Activated CD4-positive, alpha-beta memory T cell treated with anti-CD3 and anti-CD28 coated beads, Interleukin-2, amount 10 ng/mL, durations not matched to agents 7 days and 5 days (primary cell): ENCODE data around the gene SRGAP2B. TPM values are rescaled to one million over a fixed set of nuclear protein-coding genes. Genes with fewer than 3 reads are reported as not detected.
"Not testable (repeated sequence)": the region's sequence is repeated elsewhere in the genome, so short reads cannot be mapped to it uniquely, and the experiment has no call there.

Experiments used
- CTCF ChIA-PET: fragments of 350-600 bp; sonication (Branson Sonifier 250); formaldehyde crosslinking; loops from one replicate; lab custom pipeline; 2021; ENCODE audit warnings: antibody characterized with exemption, inconsistent platforms; lab: Charles Lee
- POLR2A ChIA-PET: fragments of 350-600 bp; sonication (Branson Sonifier 250); formaldehyde crosslinking; loops from one replicate; lab custom pipeline; 2021; ENCODE audit warnings: antibody characterized with exemption; lab: Charles Lee
- DNase-seq: peaks from one replicate; pipeline ENCODE4 v3.0.0-alpha.2; 2020
- H3K27ac Mint-ChIP-seq: one replicate; pipeline ENCODE4 v1.8.0; 2021; ENCODE audit warnings: mild to moderate bottlenecking, mixed read lengths
- H3K27me3 Mint-ChIP-seq: one replicate; pipeline ENCODE4 v1.8.0; 2021; ENCODE audit warnings: mixed read lengths
- H3K36me3 Mint-ChIP-seq: one replicate; pipeline ENCODE4 v1.8.0; 2021; ENCODE audit warnings: low read depth, mixed read lengths
- H3K4me1 Mint-ChIP-seq: one replicate; pipeline ENCODE4 v1.8.0; 2021; ENCODE audit warnings: mixed read lengths
- H3K4me3 Mint-ChIP-seq: one replicate; pipeline ENCODE4 v1.8.0; 2021; ENCODE audit warnings: mild to moderate bottlenecking, mixed read lengths
- H3K9me3 Mint-ChIP-seq: one replicate; pipeline ENCODE4 v1.8.0; 2021; ENCODE audit warnings: mixed read lengths
- total RNA-seq, 2 experiments: library from RNA; stranded (reverse); gene quantifications; one replicate each; pipeline ENCODE4 v1.2.3, GENCODE V29; 2021

SRGAP2B gene
- total RNA-seq, 2 experiments from 2014 or later: 39.3 to 43.8 TPM

DNA sequence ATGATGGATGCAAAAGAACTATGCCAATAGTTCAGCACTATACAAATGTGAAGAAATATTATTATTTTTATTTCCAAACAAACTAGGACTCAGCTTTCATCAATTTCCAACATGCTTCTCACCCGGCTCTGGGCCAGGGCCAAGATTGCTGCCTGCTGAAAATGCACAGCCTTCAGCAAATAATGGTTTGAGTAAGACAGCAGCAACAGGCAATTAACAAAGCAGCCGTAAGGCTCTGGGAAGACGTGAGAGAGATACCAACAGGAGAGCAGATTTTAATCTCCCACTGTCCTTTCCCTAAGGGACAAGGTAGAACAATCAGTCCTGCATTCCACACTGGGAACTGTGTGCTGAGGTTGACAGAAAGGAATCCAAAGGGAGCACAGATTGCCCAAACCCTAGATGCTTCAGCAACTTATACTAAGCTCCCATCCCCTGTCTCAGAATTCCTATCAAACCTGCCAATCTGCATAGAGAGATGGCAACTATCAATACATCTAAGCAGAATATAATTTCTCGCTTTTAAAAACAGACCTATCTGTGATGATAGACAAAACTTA lies 134.1 kb downstream of the SRGAP2B start:
- H3K36me3 Mint-ChIP-seq, H3K27ac Mint-ChIP-seq, DNase-seq, CTCF ChIA-PET, H3K9me3 Mint-ChIP-seq, H3K4me3 Mint-ChIP-seq, H3K27me3 Mint-ChIP-seq, H3K4me1 Mint-ChIP-seq, POLR2A ChIA-PET: not testable (repeated sequence)

DNA sequence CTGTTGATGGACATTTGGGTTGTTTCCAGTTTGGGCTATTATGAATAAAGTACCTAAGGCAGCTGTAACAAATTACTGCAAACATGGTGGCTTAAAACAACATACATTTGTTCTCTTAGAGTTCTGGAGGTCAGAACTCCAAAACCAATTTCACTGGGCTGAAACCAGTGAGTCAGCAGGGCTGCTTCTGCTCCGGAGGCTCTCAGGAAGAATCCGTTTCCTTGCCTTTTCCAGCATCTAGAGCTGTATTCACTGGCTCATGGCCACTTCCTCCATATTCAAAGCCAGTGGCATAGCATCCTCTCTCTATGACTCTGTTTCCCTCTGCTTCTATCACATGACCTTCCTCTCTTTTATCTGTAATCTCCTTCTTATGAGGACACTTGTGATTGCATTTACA lies 146.7 kb downstream of the SRGAP2B start:
- H3K36me3 Mint-ChIP-seq, POLR2A ChIA-PET, H3K27ac Mint-ChIP-seq, H3K9me3 Mint-ChIP-seq, H3K27me3 Mint-ChIP-seq, CTCF ChIA-PET, H3K4me3 Mint-ChIP-seq, H3K4me1 Mint-ChIP-seq, DNase-seq: not testable (repeated sequence)

- H3K4me1 Mint-ChIP-seq, H3K27me3 Mint-ChIP-seq, CTCF ChIA-PET, H3K36me3 Mint-ChIP-seq, DNase-seq, H3K27ac Mint-ChIP-seq, POLR2A ChIA-PET, H3K9me3 Mint-ChIP-seq, H3K4me3 Mint-ChIP-seq: not testable (repeated sequence)
Observed at GRCh38 chr1:144947495-144947894, 147.6 kb downstream of the SRGAP2B start.

DNA sequence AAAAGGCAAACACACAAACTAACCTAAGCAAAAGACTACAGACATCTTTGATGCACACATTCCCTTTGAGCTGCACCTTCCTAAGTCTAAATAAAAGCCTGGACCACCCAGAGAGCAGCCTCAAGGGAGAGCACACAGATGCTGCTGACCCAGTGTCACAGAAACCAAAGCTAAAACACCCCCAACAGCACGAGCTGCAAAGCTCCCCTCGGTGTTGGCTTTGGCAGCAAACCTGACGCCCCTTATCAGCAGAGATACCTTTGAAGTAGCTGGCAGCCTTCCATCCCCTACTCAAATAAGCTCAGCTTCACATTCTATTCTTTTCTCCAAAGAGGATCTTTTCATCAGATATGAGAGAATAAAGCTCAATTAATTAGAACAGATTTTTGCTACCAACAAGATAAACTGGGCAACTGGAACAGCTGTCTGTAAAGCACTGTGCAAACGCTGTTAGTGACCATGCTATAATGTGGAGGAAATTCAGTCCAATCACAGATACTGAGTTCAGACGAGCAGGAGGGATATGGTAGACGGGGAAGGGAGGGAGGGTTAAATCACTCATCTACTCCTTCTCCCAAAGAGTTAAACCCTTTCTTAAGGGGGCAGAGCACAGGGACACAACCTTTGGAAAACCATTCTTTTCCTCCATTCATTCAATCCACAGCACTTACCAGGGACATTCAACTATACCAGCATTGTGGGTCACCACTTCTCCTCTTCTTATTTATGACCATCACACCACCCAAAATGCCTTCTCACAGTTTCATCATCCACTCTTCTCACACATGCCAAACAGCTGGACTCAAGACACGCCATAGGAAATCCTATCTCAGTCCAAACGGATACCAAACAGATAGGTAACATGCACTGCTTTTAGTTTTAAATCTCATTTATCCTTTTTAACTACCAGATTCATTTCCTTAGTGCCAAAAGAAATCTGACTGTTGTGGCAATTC lies 148.3 kb downstream of the SRGAP2B start:
- CTCF ChIA-PET, POLR2A ChIA-PET, H3K4me1 Mint-ChIP-seq, H3K27ac Mint-ChIP-seq, H3K36me3 Mint-ChIP-seq, H3K27me3 Mint-ChIP-seq, H3K4me3 Mint-ChIP-seq, DNase-seq, H3K9me3 Mint-ChIP-seq: not testable (repeated sequence)

DNA sequence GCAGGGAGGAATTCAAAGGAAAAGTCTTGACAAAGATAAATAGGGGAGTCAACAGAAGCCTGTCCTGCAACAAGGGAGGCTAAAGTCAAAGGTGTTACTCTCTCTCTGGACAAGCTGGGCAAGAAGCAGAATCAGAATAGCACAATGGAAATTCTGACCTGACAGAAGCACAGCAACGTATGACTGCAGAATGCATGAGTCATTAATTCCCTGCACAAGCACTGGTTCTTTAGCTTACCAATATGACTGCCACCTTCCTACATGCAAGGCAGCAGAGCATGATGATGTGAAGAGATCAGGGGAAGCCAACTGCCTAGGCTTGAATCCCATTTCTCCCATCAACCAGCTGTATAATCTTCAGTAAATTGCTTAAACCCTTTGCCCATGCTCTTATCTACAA lies 153.4 kb downstream of the SRGAP2B start:
- DNase-seq, H3K9me3 Mint-ChIP-seq, POLR2A ChIA-PET, H3K27me3 Mint-ChIP-seq, H3K36me3 Mint-ChIP-seq, H3K4me1 Mint-ChIP-seq, CTCF ChIA-PET, H3K4me3 Mint-ChIP-seq, H3K27ac Mint-ChIP-seq: not testable (repeated sequence)

- H3K27me3 Mint-ChIP-seq, CTCF ChIA-PET, H3K4me1 Mint-ChIP-seq, H3K36me3 Mint-ChIP-seq, H3K9me3 Mint-ChIP-seq, H3K4me3 Mint-ChIP-seq, H3K27ac Mint-ChIP-seq, POLR2A ChIA-PET, DNase-seq: not testable (repeated sequence)
Observed at GRCh38 chr1:144940054-144940453, 155.1 kb downstream of the SRGAP2B start.

GRCh38 chr1:144938627-144939026 lies 156.5 kb downstream of the SRGAP2B start:
- DNase-seq, H3K27ac Mint-ChIP-seq, H3K4me1 Mint-ChIP-seq, POLR2A ChIA-PET, H3K27me3 Mint-ChIP-seq, H3K9me3 Mint-ChIP-seq, CTCF ChIA-PET, H3K36me3 Mint-ChIP-seq, H3K4me3 Mint-ChIP-seq: not testable (repeated sequence)

DNA sequence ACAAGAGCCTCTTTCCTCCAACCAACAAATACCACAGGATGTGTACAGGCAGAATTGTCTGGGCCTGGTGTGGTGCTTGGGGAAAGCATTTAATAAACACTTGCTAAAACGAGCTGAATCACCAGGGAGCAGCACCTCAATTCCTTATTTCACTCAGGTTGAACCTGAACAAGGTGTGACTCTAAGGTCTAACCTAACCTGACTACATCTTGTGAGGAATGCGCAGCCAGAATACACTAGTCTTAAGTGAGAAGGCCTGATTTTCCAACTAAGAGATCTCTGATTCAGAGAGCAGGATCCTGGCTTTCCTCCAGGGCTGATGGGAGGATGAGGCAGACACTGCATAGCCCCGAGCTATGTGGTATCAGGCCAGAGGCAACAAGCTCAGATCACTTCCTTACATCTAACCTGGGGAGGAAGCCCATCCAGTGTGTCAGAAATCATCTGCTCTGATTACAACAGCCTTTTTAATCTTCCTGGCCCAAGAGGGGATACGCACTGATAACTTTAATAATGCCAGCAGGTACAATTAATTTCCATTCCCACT lies 158.9 kb downstream of the SRGAP2B start:
- POLR2A ChIA-PET, H3K27me3 Mint-ChIP-seq, H3K4me1 Mint-ChIP-seq, H3K9me3 Mint-ChIP-seq, DNase-seq, CTCF ChIA-PET, H3K27ac Mint-ChIP-seq, H3K36me3 Mint-ChIP-seq, H3K4me3 Mint-ChIP-seq: not testable (repeated sequence)

DNA sequence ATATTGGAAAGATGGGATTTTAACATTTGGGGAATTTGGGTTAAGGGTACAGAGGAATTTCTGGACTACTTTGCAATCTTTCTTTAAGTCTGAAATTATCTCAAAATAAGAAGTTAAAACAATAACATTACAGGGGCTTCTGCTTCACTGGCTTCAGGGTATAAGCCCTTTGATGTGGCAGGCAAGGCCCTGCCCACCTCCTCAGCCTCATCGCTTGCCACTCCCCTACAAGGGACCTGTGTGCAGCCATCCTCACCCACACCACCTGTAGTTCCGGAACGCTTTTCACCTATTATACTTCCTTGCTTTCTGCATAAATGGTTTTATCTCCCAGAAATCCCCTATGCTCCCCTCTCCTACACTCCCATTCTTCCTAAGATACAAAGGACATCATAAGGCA lies 159.8 kb downstream of the SRGAP2B start:
- not testable (repeated sequence) for H3K4me3 Mint-ChIP-seq, H3K27me3 Mint-ChIP-seq

GRCh38 chr1:144933014-144933413 lies 162.1 kb downstream of the SRGAP2B start:
- H3K27me3 Mint-ChIP-seq, CTCF ChIA-PET, H3K9me3 Mint-ChIP-seq, H3K36me3 Mint-ChIP-seq, H3K4me1 Mint-ChIP-seq, H3K27ac Mint-ChIP-seq, DNase-seq, H3K4me3 Mint-ChIP-seq, POLR2A ChIA-PET: not testable (repeated sequence)

More for the DNA sequence above, 159.8 kb downstream of the SRGAP2B start:
- H3K27ac Mint-ChIP-seq, POLR2A ChIA-PET, CTCF ChIA-PET, DNase-seq, H3K9me3 Mint-ChIP-seq, H3K4me1 Mint-ChIP-seq, H3K36me3 Mint-ChIP-seq: not testable (repeated sequence)

- H3K27me3 Mint-ChIP-seq, H3K27ac Mint-ChIP-seq, DNase-seq, H3K4me1 Mint-ChIP-seq, H3K9me3 Mint-ChIP-seq, H3K36me3 Mint-ChIP-seq, POLR2A ChIA-PET, H3K4me3 Mint-ChIP-seq, CTCF ChIA-PET: not testable (repeated sequence)
Observed at GRCh38 chr1:144932153-144932552, 163.0 kb downstream of the SRGAP2B start.

DNA sequence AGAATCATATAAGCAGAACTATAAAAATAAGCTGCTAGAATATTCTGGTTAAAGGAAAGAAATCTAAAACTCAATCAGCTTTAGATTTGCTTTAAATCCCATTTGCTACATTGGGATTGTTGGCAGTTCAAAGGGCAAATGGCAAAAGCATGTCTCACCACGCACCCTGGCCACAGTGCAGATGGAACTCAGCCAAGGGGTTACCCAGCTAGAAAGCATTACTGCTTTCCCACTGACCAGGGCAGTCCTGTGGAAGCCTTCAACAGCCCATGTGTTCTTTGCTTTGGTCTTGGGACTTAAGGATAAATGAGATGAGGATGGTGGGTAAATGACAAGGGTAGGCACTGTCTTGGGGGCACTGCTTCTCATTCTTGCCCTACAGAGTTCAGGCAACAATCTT lies 163.6 kb downstream of the SRGAP2B start:
- H3K27me3 Mint-ChIP-seq, H3K4me1 Mint-ChIP-seq, H3K9me3 Mint-ChIP-seq, H3K36me3 Mint-ChIP-seq, H3K4me3 Mint-ChIP-seq, POLR2A ChIA-PET, CTCF ChIA-PET, DNase-seq, H3K27ac Mint-ChIP-seq: not testable (repeated sequence)

DNA sequence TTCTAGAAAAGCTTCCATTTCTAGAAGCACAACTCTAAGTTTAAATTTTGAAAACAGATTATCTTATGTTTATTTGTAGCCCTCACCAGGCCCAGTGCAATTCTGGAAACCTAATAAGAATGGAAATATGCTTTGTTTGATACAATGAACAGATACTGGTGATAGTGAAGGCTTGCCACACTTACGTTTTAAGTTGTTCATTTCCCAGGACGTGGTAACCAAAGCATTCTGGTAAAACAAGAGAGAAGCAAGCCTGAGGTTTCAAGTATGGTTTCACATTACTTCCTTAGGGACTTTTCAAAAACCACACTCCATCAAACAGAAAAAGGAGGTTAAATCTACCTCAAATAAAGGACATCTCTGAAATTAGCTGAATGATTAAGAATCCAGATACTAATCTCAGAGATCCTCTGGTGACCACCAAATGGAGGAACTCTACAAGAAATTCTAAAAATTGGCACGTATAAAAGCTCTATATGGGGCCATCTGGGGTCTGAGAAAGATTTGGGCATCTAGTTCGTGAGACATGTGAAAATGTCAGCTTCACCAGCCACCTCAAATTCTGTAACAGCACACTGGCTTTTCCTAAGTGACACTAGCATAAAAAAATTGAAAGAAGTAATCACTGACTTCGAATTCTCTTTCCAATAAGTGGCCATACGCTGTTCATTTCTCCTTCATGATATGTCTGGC lies 164.9 kb downstream of the SRGAP2B start:
- H3K4me1 Mint-ChIP-seq, H3K27me3 Mint-ChIP-seq: not testable (repeated sequence)

More for the DNA sequence above, 164.9 kb downstream of the SRGAP2B start:
- H3K9me3 Mint-ChIP-seq, CTCF ChIA-PET, H3K27ac Mint-ChIP-seq, POLR2A ChIA-PET, DNase-seq, H3K4me3 Mint-ChIP-seq, H3K36me3 Mint-ChIP-seq: not testable (repeated sequence)
